ENCODE measurements around the gene PRRC2B. TPM values are rescaled to one million over a fixed set of nuclear protein-coding genes. Genes with fewer than 3 reads are reported as not detected.

Gene PRRC2B
- total RNA-seq, 1 experiment from 2014 or later = 200 TPM

DNA sequence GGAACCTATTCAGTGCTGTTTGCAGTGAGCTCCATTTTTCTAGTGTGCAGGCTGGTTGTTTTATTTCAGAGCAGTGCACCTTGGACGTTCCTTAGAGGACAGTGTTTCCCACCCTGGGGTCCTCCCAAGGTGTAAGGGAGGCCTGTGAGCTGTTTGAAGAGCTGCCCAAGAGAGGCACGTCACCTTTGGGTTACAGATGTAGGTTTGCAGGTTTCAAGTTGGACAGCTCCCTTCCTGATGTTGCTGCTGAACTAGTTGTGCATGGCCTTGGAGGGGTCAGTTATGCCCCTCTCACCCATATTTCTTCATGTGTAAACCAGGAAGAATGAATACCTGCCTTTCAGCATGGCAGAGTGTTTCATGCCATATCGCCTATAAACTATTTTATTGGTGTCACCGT is 74.1 kb downstream of the PRRC2B start:
- Histone ChIP-seq H3K27ac (ENCODE audit: low read length) (no peak overlapping the region), H3K9me3 (ENCODE audit: control insufficient read depth, insufficient read depth, low read depth, low read length) (no peaks in the 10 kb centered on the region), H3K4me3 (ENCODE audit: low read depth in 2 of 2, low read length in 2 of 2) (no peak overlapping the region), H3K27me3 (ENCODE audit: control insufficient read depth, insufficient read depth, low read length) (no peaks in the 10 kb centered on the region), H3K4me1 (ENCODE audit: control insufficient read depth, insufficient read depth, low read length) (no peaks in the 10 kb centered on the region), H3K36me3 (ENCODE audit: control insufficient read depth, insufficient read depth, low read length) (peaks cover 19% of the 10 kb centered on the region)
- ATAC-seq (no peak), DNase-seq (ENCODE audit: low read depth, low spot score) (no peak)
- in situ Hi-C loops (cut with HindIII; ENCODE audit: low pct_unique_long_range_greater_than_20kb, low sequenced_read_pairs) = no loop called here
- TF ChIP-seq TCF7L2 (IDR thresholded peaks at IDR 0.05; ENCODE audit: low read depth, low read length) (no peak), SIN3A (IDR thresholded peaks at IDR 0.05; ENCODE audit: borderline replicate concordance, insufficient read depth, low read depth, low read length) (no peak), POLR2AphosphoS5 (IDR thresholded peaks at IDR 0.05; ENCODE audit: low read depth, low read length) (no peak)
- TF ChIP-seq, protein P1, sequence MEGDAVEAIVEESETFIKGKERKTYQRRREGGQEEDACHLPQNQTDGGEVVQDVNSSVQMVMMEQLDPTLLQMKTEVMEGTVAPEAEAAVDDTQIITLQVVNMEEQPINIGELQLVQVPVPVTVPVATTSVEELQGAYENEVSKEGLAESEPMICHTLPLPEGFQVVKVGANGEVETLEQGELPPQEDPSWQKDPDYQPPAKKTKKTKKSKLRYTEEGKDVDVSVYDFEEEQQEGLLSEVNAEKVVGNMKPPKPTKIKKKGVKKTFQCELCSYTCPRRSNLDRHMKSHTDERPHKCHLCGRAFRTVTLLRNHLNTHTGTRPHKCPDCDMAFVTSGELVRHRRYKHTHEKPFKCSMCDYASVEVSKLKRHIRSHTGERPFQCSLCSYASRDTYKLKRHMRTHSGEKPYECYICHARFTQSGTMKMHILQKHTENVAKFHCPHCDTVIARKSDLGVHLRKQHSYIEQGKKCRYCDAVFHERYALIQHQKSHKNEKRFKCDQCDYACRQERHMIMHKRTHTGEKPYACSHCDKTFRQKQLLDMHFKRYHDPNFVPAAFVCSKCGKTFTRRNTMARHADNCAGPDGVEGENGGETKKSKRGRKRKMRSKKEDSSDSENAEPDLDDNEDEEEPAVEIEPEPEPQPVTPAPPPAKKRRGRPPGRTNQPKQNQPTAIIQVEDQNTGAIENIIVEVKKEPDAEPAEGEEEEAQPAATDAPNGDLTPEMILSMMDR (IDR thresholded peaks at IDR 0.05) = no peak
- TF ChIP-seq, protein P2, sequence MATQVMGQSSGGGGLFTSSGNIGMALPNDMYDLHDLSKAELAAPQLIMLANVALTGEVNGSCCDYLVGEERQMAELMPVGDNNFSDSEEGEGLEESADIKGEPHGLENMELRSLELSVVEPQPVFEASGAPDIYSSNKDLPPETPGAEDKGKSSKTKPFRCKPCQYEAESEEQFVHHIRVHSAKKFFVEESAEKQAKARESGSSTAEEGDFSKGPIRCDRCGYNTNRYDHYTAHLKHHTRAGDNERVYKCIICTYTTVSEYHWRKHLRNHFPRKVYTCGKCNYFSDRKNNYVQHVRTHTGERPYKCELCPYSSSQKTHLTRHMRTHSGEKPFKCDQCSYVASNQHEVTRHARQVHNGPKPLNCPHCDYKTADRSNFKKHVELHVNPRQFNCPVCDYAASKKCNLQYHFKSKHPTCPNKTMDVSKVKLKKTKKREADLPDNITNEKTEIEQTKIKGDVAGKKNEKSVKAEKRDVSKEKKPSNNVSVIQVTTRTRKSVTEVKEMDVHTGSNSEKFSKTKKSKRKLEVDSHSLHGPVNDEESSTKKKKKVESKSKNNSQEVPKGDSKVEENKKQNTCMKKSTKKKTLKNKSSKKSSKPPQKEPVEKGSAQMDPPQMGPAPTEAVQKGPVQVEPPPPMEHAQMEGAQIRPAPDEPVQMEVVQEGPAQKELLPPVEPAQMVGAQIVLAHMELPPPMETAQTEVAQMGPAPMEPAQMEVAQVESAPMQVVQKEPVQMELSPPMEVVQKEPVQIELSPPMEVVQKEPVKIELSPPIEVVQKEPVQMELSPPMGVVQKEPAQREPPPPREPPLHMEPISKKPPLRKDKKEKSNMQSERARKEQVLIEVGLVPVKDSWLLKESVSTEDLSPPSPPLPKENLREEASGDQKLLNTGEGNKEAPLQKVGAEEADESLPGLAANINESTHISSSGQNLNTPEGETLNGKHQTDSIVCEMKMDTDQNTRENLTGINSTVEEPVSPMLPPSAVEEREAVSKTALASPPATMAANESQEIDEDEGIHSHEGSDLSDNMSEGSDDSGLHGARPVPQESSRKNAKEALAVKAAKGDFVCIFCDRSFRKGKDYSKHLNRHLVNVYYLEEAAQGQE (IDR thresholded peaks at IDR 0.05; ENCODE audit: insufficient read depth in 1 of 2, low read depth in 2 of 2, low read length in 1 of 2) = no peak
- BruUV-seq (replicated peaks) = no TSS peak
- CTCF ChIA-PET = interaction anchor here (0.5 kb wide), 1 partner anchor 313 kb away, joined by 5 read pairs; no protein-coding TSS in a partner anchor
- POLR2A ChIA-PET = no interaction called here
- intact Hi-C loops (cut with micrococcal nuclease; ENCODE audit: unreplicated experiment) = no loop called here

DNA sequence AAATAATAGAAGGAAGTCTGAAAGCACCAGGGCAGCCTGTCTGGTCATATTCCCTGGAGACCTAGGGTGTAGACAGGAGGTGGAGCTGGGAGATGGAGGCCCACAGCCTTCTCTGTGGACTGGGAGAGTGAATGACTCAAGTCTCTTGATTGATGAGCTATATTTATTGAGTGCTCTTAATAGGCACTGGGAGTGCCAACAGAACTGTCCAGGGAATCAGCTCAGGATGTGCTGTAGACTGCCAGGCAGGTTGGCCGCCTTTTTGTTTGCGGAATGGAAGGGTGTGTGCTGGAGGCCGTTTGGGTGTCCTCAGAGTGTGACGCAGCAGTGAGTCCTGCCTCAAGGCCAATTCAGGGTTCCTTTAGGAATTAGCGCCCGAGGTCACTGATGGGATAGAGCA is 75.5 kb downstream of the PRRC2B start:
- in situ Hi-C loops (cut with HindIII; ENCODE audit: low pct_unique_long_range_greater_than_20kb, low sequenced_read_pairs) = no loop called here
- no peak for DNase-seq (ENCODE audit: low read depth, low spot score)
- POLR2A ChIA-PET = no interaction called here
- no peaks in the 10 kb centered on the region for H3K4me1 ChIP-seq (ENCODE audit: control insufficient read depth, insufficient read depth, low read length)
- H3K36me3 ChIP-seq (ENCODE audit: control insufficient read depth, insufficient read depth, low read length) = peaks cover 27% of the 10 kb centered on the region
- H3K9me3 ChIP-seq (ENCODE audit: control insufficient read depth, insufficient read depth, low read depth, low read length) = no peaks in the 10 kb centered on the region
- no peak for ATAC-seq
- no TSS peak for BruUV-seq (replicated peaks)
- H3K27me3 ChIP-seq (ENCODE audit: control insufficient read depth, insufficient read depth, low read length) = no peaks in the 10 kb centered on the region
- H3K27ac ChIP-seq (ENCODE audit: low read length) = no peak overlapping the region
- H3K4me3 ChIP-seq (ENCODE audit: low read depth in 2 of 2, low read length in 2 of 2) = no peak overlapping the region
- CTCF ChIA-PET = no interaction called here
- no peak for TF ChIP-seq TCF7L2 (IDR thresholded peaks at IDR 0.05; ENCODE audit: low read depth, low read length)
- no peak for TF ChIP-seq SIN3A (IDR thresholded peaks at IDR 0.05; ENCODE audit: borderline replicate concordance, insufficient read depth, low read depth, low read length)
- TF ChIP-seq, protein P1 (IDR thresholded peaks at IDR 0.05) = no peak
- TF ChIP-seq, protein P2 (IDR thresholded peaks at IDR 0.05; ENCODE audit: insufficient read depth in 1 of 2, low read depth in 2 of 2, low read length in 1 of 2) = no peak
- no peak for TF ChIP-seq POLR2AphosphoS5 (IDR thresholded peaks at IDR 0.05; ENCODE audit: low read depth, low read length)
- intact Hi-C loops (cut with micrococcal nuclease; ENCODE audit: unreplicated experiment) = no loop called here

Data from Panc1 (cell line).